ENCODE results near the gene PAH. TPM values are rescaled to one million over a fixed set of nuclear protein-coding genes. Genes with fewer than 3 reads are reported as not detected.

Gene PAH
- total RNA-seq, 2 experiments from 2014 or later, result not detected

DNA sequence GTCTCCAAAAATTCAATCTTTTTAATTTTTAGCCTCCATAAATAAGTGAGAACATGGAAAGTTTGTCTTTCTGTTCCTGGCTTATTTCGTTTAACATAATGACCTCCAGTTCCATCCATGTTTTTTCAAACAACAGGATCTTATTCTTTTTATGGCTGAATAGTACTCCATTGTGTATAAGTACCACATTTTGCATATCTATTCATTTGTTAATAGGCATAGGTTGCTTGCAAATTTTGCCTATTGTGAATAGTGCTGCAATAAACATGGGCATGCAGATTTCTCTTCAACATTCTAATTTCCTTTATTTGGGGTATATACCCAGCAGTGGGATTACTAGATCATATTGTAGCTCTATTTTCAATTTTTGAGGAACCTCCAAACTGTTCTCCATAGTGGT lies 16.1 kb upstream of the PAH start:
- H3K36me3 ChIP-seq (ENCODE audit: insufficient read depth, low read length), result no peaks in the 10 kb centered on the region
- ATAC-seq (ENCODE audit: poor library complexity) (no peak), DNase-seq (no peak)
- H3K27ac ChIP-seq (ENCODE audit: low read depth in 1 of 2, low read length in 2 of 2), result no peak overlapping the region
- no peaks in the 10 kb centered on the region for H3K9me3 Mint-ChIP-seq
- TF ChIP-seq, protein P1, sequence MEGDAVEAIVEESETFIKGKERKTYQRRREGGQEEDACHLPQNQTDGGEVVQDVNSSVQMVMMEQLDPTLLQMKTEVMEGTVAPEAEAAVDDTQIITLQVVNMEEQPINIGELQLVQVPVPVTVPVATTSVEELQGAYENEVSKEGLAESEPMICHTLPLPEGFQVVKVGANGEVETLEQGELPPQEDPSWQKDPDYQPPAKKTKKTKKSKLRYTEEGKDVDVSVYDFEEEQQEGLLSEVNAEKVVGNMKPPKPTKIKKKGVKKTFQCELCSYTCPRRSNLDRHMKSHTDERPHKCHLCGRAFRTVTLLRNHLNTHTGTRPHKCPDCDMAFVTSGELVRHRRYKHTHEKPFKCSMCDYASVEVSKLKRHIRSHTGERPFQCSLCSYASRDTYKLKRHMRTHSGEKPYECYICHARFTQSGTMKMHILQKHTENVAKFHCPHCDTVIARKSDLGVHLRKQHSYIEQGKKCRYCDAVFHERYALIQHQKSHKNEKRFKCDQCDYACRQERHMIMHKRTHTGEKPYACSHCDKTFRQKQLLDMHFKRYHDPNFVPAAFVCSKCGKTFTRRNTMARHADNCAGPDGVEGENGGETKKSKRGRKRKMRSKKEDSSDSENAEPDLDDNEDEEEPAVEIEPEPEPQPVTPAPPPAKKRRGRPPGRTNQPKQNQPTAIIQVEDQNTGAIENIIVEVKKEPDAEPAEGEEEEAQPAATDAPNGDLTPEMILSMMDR (IDR thresholded peaks at IDR 0.05), result no peak
- H3K27me3 ChIP-seq (ENCODE audit: control insufficient read depth in 1 of 2, insufficient read depth in 2 of 2, low read length in 2 of 2), result peaks cover 0 to 6% of the 10 kb centered on the region in 2 experiments
- H3K4me3 Mint-ChIP-seq, result no peak overlapping the region
- no peaks in the 10 kb centered on the region for H3K4me1 Mint-ChIP-seq (ENCODE audit: low read depth)
- ChIA-PET POLR2A (no interaction called here), CTCF (no interaction called here)
- intact Hi-C loops (cut with DNase I, micrococcal nuclease), result no loop called here
- no peaks in the 10 kb centered on the region for H3K4me1 ChIP-seq (ENCODE audit: insufficient read depth, low read length)
- peaks cover 30% of the 10 kb centered on the region for H3K27me3 Mint-ChIP-seq
- H3K36me3 Mint-ChIP-seq (ENCODE audit: low read depth), result no peaks in the 10 kb centered on the region
- H3K9me3 ChIP-seq (ENCODE audit: control insufficient read depth in 1 of 2, insufficient read depth in 1 of 2, low read length in 2 of 2), result no peaks in the 10 kb centered on the region
- H3K4me3 ChIP-seq (ENCODE audit: low read length), result no peak overlapping the region
- no peak overlapping the region for H3K27ac Mint-ChIP-seq

DNA sequence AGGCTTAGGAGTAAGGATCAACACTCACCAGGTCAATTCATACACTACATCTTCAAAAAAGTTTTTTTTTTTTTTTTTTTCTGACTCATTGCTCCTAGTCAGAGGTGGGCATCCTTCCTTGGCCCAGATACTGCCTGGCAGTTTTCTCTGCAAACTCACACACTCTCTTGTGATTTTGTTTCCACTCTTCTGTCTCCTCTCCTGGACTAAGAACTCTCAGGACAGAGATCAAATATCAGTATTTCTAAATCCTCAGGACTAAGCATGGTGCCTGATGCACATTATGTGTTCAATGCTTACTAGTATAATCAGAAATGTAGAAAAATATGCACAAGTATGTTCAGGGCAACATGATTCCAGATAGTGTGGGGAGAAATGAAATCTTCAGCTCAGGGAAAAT lies 10.2 kb upstream of the PAH start:
- H3K36me3 Mint-ChIP-seq (ENCODE audit: low read depth), result no peaks in the 10 kb centered on the region
- DNase-seq (no peak), ATAC-seq (ENCODE audit: poor library complexity) (no peak)
- no peaks in the 10 kb centered on the region for H3K4me1 ChIP-seq (ENCODE audit: insufficient read depth, low read length)
- ChIA-PET POLR2A (no interaction called here), CTCF (no interaction called here)
- intact Hi-C loops (cut with DNase I, micrococcal nuclease), result no loop called here
- H3K4me3 Mint-ChIP-seq, result no peak overlapping the region
- H3K36me3 ChIP-seq (ENCODE audit: insufficient read depth, low read length), result no peaks in the 10 kb centered on the region
- H3K27ac ChIP-seq (ENCODE audit: low read depth in 1 of 2, low read length in 2 of 2), result no peak overlapping the region
- H3K4me1 Mint-ChIP-seq (ENCODE audit: low read depth), result no peaks in the 10 kb centered on the region
- peaks cover 38% of the 10 kb centered on the region for H3K27me3 Mint-ChIP-seq
- no peaks in the 10 kb centered on the region for H3K9me3 Mint-ChIP-seq
- TF ChIP-seq, protein P1 (IDR thresholded peaks at IDR 0.05), result no peak
- H3K4me3 ChIP-seq (ENCODE audit: low read length), result no peak overlapping the region
- H3K27me3 ChIP-seq (ENCODE audit: control insufficient read depth in 1 of 2, insufficient read depth in 2 of 2, low read length in 2 of 2), result no peaks in the 10 kb centered on the region
- no peak overlapping the region for H3K27ac Mint-ChIP-seq
- no peaks in the 10 kb centered on the region for H3K9me3 ChIP-seq (ENCODE audit: control insufficient read depth in 1 of 2, insufficient read depth in 1 of 2, low read length in 2 of 2)

DNA sequence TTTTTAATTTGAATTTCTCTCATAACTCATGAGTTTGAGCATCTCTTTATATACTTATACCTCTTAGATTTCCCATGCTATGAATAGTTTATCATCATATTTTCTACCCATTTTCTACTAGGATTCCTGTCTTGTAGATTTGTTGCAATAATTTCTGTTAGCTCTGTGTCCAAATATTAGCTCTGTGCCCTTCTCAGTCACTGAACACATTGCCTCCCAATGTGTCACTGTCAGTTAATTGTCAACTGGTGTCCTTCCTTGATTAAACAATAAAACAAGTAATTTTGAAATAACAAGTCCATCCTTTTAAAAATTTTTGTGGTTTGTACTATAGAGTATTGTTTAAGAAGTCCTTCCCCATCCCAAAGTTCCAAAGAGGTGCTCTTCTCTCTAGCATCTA lies 4.2 kb upstream of the PAH start:
- CTCF ChIA-PET, result no interaction called here
- POLR2A ChIA-PET, result no interaction called here

More for the DNA sequence above, 4.2 kb upstream of the PAH start:
- Histone ChIP-seq H3K36me3 (ENCODE audit: insufficient read depth, low read length) (no peaks in the 10 kb centered on the region), H3K4me3 (ENCODE audit: low read length) (no peak overlapping the region), H3K27me3 (ENCODE audit: control insufficient read depth in 1 of 2, insufficient read depth in 2 of 2, low read length in 2 of 2) (no peaks in the 10 kb centered on the region), H3K4me1 (ENCODE audit: insufficient read depth, low read length) (peaks cover 13% of the 10 kb centered on the region), H3K27ac (ENCODE audit: low read depth in 1 of 2, low read length in 2 of 2) (no peak overlapping the region), H3K9me3 (ENCODE audit: control insufficient read depth in 1 of 2, insufficient read depth in 1 of 2, low read length in 2 of 2) (peaks cover 0 to 6% of the 10 kb centered on the region in 2 experiments)
- no peak overlapping the region for H3K4me3 Mint-ChIP-seq
- H3K9me3 Mint-ChIP-seq, result no peaks in the 10 kb centered on the region
- DNase-seq (no peak), ATAC-seq (ENCODE audit: poor library complexity) (no peak)
- H3K4me1 Mint-ChIP-seq (ENCODE audit: low read depth), result no peaks in the 10 kb centered on the region
- peaks cover 46% of the 10 kb centered on the region for H3K27me3 Mint-ChIP-seq
- intact Hi-C loops (cut with DNase I, micrococcal nuclease), result no loop called here
- H3K36me3 Mint-ChIP-seq (ENCODE audit: low read depth), result no peaks in the 10 kb centered on the region
- TF ChIP-seq, protein P1 (IDR thresholded peaks at IDR 0.05), result no peak
- no peak overlapping the region for H3K27ac Mint-ChIP-seq

Measured in CD4-positive, alpha-beta T cell (primary cell).